GM19467 (cell line): ENCODE results near the gene BTLA.
"Not testable (repeated sequence)": the region's sequence is repeated elsewhere in the genome, so short reads cannot be mapped to it uniquely, and the experiment has no call there.

Source experiments
- ATAC-seq: cut with Tn5 transposase; IDR thresholded peaks from one replicate; pipeline ENCODE4 v1.9.1; 2021; ENCODE audit warnings: mild to moderate bottlenecking, moderate library complexity; ENCODE audit not compliant: unreplicated experiment

Gene BTLA

GRCh38 chr3:112498914-112499711, at the start of gene BTLA:
Gene BTLA, minus strand, starts transcription at chr3:112499472. Its CDS starts 114 bp downstream, at chr3:112499358.
- ATAC-seq = peak; percentile 55

GRCh38 chr3:112546216-112546759, 47.0 kb upstream of the BTLA start:
- no peak for ATAC-seq

- ATAC-seq = peak; percentile 88
Observed at GRCh38 chr3:112539825-112540650, 40.8 kb upstream of the BTLA start.

GRCh38 chr3:112531358-112531781, 32.1 kb upstream of the BTLA start:
- ATAC-seq = no peak

GRCh38 chr3:112530573-112530972, 31.3 kb upstream of the BTLA start:
- ATAC-seq = no peak

- not testable (repeated sequence) for ATAC-seq
Observed at GRCh38 chr3:112524127-112524526, 24.9 kb upstream of the BTLA start.

- ATAC-seq = peak; percentile 48
Observed at GRCh38 chr3:112519424-112520001, 20.2 kb upstream of the BTLA start.

GRCh38 chr3:112518970-112519369, 19.7 kb upstream of the BTLA start:
- ATAC-seq = not testable (repeated sequence)

- ATAC-seq = peak; percentile 99
Observed at GRCh38 chr3:112514527-112515128, 15.4 kb upstream of the BTLA start.

GRCh38 chr3:112512320-112512719, 13.0 kb upstream of the BTLA start:
- ATAC-seq = no peak

- no peak for ATAC-seq
Observed at GRCh38 chr3:112508860-112509259, 9.6 kb upstream of the BTLA start.

- no peak for ATAC-seq
Observed at GRCh38 chr3:112508261-112508660, 9.0 kb upstream of the BTLA start.

- ATAC-seq = no peak
Observed at GRCh38 chr3:112505907-112506306, 6.6 kb upstream of the BTLA start.

- ATAC-seq = no peak
Observed at GRCh38 chr3:112504123-112504522, 4.9 kb upstream of the BTLA start.

- no peak for ATAC-seq
Observed at GRCh38 chr3:112503304-112503972, 4.2 kb upstream of the BTLA start.

- no peak for ATAC-seq
Observed at GRCh38 chr3:112500621-112501020, 1.3 kb upstream of the BTLA start.

GRCh38 chr3:112497897-112498548, 1.2 kb downstream of the BTLA start:
- ATAC-seq = no peak

- no peak for ATAC-seq
Observed at GRCh38 chr3:112496366-112497067, 2.8 kb downstream of the BTLA start.

GRCh38 chr3:112494448-112494767, 4.9 kb downstream of the BTLA start:
- ATAC-seq = not testable (repeated sequence)
